GM12878 (cell line): ENCODE measurements around the gene TMEM186. TPM values are rescaled to one million over a fixed set of nuclear protein-coding genes. Genes with fewer than 3 reads are reported as not detected.

Source experiments
- ATAC-seq: fragments of 200-7000 bp; cut with Tn5 transposase; 3 replicates; pipeline ENCODE4 v1.9.1; 2020; ENCODE audit warnings: mild to moderate bottlenecking, moderate library complexity
- BruUV-seq: library from RNA; stranded (reverse); fragments of 400-500 nt; replicated peaks from 2 replicates; lab custom pipeline; 2021; lab: Mats Ljungman, UMichigan
- CTCF ChIA-PET: fragments of 300-600 bp; sonication (Branson Sonifier 250); formaldehyde crosslinking; extraction: SDS; loops from one replicate; lab custom pipeline; 2021; ENCODE audit warnings: inconsistent platforms; lab: Yijun Ruan, JAX
- POLR2A ChIA-PET: fragments of 350-600 bp; formaldehyde crosslinking; extraction: SDS; loops from one replicate; lab custom pipeline; 2021; ENCODE audit warnings: inconsistent platforms; lab: Charles Lee
- RAD21 ChIA-PET: fragments of 300-600 bp; sonication (Branson Sonifier 250); formaldehyde crosslinking; loops from one replicate; lab custom pipeline; 2023; ENCODE audit warnings: antibody characterized with exemption; ENCODE audit not compliant: unreplicated experiment; lab: Charles Lee
- SMC1A ChIA-PET: fragments of 300-600 bp; sonication (Branson Sonifier 250); formaldehyde crosslinking; loops from one replicate; lab custom pipeline; 2023; ENCODE audit not compliant: unreplicated experiment, uncharacterized antibody; lab: Charles Lee
- DNase-seq: peaks from one replicate; pipeline ENCODE4 v3.0.0-alpha.2; 2011; ENCODE audit warnings: low read depth, low spot score
- FAIRE-seq: peaks from 3 replicates; lab custom pipeline; 2011; peaks lifted over from hg19 to GRCh38; lab: Jason Lieb, UNC
- H2AFZ ChIP-seq: 2 replicates; pipeline ENCODE4 v1.6.0; 2011; ENCODE audit warnings: low read depth, low read length, control low read depth; ENCODE audit not compliant: control insufficient read depth
- H3K27ac ChIP-seq: 2 replicates; pipeline ENCODE4 v1.5.1; 2011; ENCODE audit warnings: control low read depth; ENCODE audit not compliant: control insufficient read depth, insufficient read depth
- H3K27me3 ChIP-seq, 2 experiments: replicated peaks in 1 of 2; 2 replicates each; pipeline versions ENCODE4 v1.6.0 to v1.6.1; 2011; ENCODE audit warnings: low read length in 1 of 2; ENCODE audit not compliant: control insufficient read depth in 2 of 2, insufficient read depth in 2 of 2
- H3K36me3 ChIP-seq, 2 experiments: 2 replicates each; pipeline ENCODE4 v1.5.1; 2011; ENCODE audit warnings: low read length in 1 of 2; ENCODE audit not compliant: control insufficient read depth in 2 of 2, insufficient read depth in 2 of 2
- H3K4me1 ChIP-seq: 2 replicates; pipeline ENCODE4 v1.6.1; 2011; ENCODE audit warnings: mild to moderate bottlenecking, low read length, moderate library complexity, mixed read lengths; ENCODE audit not compliant: control insufficient read depth, insufficient read depth
- H3K4me2 ChIP-seq: 2 replicates; pipeline ENCODE4 v1.6.0; 2011; ENCODE audit warnings: control low read depth; ENCODE audit not compliant: control insufficient read depth, insufficient read depth
- H3K4me3 ChIP-seq: fragments of 200-600 bp; sonication (generic); 2 replicates; pipeline ENCODE4 v1.5.1; 2016
- H3K79me2 ChIP-seq: 2 replicates; pipeline ENCODE4 v1.6.0; 2011; ENCODE audit warnings: low read length; ENCODE audit not compliant: control insufficient read depth, insufficient read depth
- H3K9ac ChIP-seq: 2 replicates; pipeline ENCODE4 v1.8.0; 2011; ENCODE audit warnings: low read length, control low read depth, mixed read lengths; ENCODE audit not compliant: control insufficient read depth, insufficient read depth
- H3K9me3 ChIP-seq: replicated peaks from 3 replicates; pipeline ENCODE4 v1.5.1; 2011; ENCODE audit warnings: mild to moderate bottlenecking, low read length; ENCODE audit not compliant: control insufficient read depth, insufficient read depth
- H4K20me1 ChIP-seq: 2 replicates; pipeline ENCODE4 v1.6.0; 2011; ENCODE audit not compliant: control insufficient read depth, insufficient read depth
- BCLAF1 ChIP-seq: fragments of 450-650 bp; IDR thresholded peaks from 2 replicates; pipeline ENCODE4 v1.6.1; 2017; ENCODE audit warnings: antibody characterized with exemption, mild to moderate bottlenecking, moderate library complexity
- CBX3 ChIP-seq: fragments of 200-600 bp; sonication (generic); IDR thresholded peaks from 2 replicates; pipeline ENCODE4 v1.6.1; 2016; ENCODE audit warnings: low read depth, borderline replicate concordance
- DPF2 ChIP-seq: fragments of 450-650 bp; IDR thresholded peaks from 2 replicates; pipeline ENCODE4 v1.6.1; 2017; ENCODE audit warnings: mild to moderate bottlenecking
- GABPA ChIP-seq: IDR thresholded peaks from 2 replicates; pipeline ENCODE4 v1.6.1; 2014; ENCODE audit warnings: antibody characterized with exemption, low read depth, mild to moderate bottlenecking, inconsistent platforms
- HDAC6 ChIP-seq: fragments of 200-600 bp; sonication (generic); IDR thresholded peaks from one replicate; pipeline ENCODE4 v1.8.0; 2017; ENCODE audit warnings: antibody characterized with exemption; ENCODE audit not compliant: unreplicated experiment
- LARP7 ChIP-seq: fragments of 450-650 bp; IDR thresholded peaks from 2 replicates; pipeline ENCODE4 v1.6.1; 2017; ENCODE audit warnings: mild to moderate bottlenecking
- TCF12 ChIP-seq: IDR thresholded peaks from 2 replicates; pipeline ENCODE4 v1.6.1; 2011; ENCODE audit warnings: low read depth, mild to moderate bottlenecking, low read length
- TCF7 ChIP-seq: IDR thresholded peaks from 2 replicates; pipeline ENCODE4 v1.6.1; 2014; ENCODE audit warnings: antibody characterized with exemption, borderline replicate concordance
- WGBS: methylation state at CpG from one replicate; pipeline ENCODE4 v1.1.6; 2016; ENCODE audit warnings: low lambda C conversion rate; ENCODE audit not compliant: insufficient replicate concordance, insufficient coverage; ENCODE audit errors: missing lambda C conversion rate; 5-methylcytosine and 5-hydroxymethylcytosine counted together
- in situ Hi-C: fragments of 300-500 bp; cut with MboI; formaldehyde crosslinking; loops from 9 replicates; pipeline ENCODE4 v1.14.3; 2018; ENCODE audit warnings: mixed read lengths
- intact Hi-C: fragments of 100-400 bp; cut with micrococcal nuclease; formaldehyde crosslinking; loops from one replicate; pipeline ENCODE4 v1.14.2; 2022; ENCODE audit not compliant: unreplicated experiment
- polyA plus RNA-seq, 11 experiments: library from polyadenylated mRNA; depleted of rRNA in 4 of 11; unstranded in 6 of 11; stranded (reverse) in 5 of 11; fragments of >200 nt; fragmentation: Nextera tagmentation in 4 of 11; fragmentation: Illumina TruSeq in 1 of 11; extraction: Ambion mirVana in 4 of 11; extraction: Trizol in 1 of 11; gene quantifications; 1 replicate in 1 of 11; 2 replicates in 10 of 11; pipeline versions ENCODE4 v1.2.1 to v1.2.3, GENCODE V29; 2011 to 2016; ENCODE audit warnings: inconsistent platforms in 2 of 11, missing spikeins in 2 of 11, low read depth in 1 of 11
- total RNA-seq, 4 experiments: library from RNA; depleted of rRNA in 3 of 4; stranded (reverse); fragments of >200 nt in 3 of 4; fragmentation: Illumina TruSeq in 1 of 4; extraction: Trizol in 1 of 4; gene quantifications; 2 replicates each; pipeline versions ENCODE4 v1.2.1 to v1.2.3, GENCODE V29; 2013 to 2021
- TF ChIP-seq, protein P1 (sequence below): IDR thresholded peaks from 2 replicates; pipeline ENCODE4 v1.6.1; 2012; ENCODE audit warnings: low read depth, low read length, improper control_type of control experiment
- TF ChIP-seq, protein P2 (sequence below): fragments of 450-650 bp; IDR thresholded peaks from 2 replicates; pipeline ENCODE4 v1.6.1; 2014; ENCODE audit warnings: mild to moderate bottlenecking

The TMEM186 gene
- total and polyA plus RNA-seq, 10 of the 15 experiments (the other 5 are each of a cell fraction or from before 2014, with no cell fraction given) = 10.6 to 28.9 (median 17.0) TPM

DNA sequence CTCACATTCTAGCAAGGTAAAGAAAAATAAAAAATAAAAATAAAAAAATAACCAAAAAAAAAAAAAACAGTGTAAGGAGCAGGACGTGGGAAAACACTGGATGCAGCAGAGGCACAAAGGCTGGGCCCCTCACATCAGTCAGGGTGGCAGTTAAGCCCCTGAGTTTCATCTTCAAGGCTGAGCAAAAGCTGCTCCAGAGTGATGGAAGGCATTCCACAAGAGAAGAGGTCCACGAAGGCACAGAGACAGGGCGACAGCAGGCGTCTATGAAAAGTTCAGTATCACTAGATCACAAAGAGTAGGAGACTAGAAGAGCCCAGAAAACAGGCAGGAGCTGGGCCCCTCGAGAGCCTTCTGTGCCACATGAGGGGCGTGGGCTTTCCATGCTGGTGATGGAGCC lies 12.0 kb downstream of the TMEM186 start:
- intact Hi-C loops (no loop called here), in situ Hi-C loops (no loop called here)
- CTCF ChIA-PET = interaction anchor here (1.1 kb wide), 1 partner anchor 9 kb away, joined by 3 read pairs; no protein-coding TSS in a partner anchor
- RAD21 ChIA-PET = no interaction called here
- no peak overlapping the region for H3K9ac ChIP-seq
- H3K27ac ChIP-seq = no peak overlapping the region
- H3K36me3 ChIP-seq = no peaks in the 10 kb centered on the region
- SMC1A ChIA-PET = no interaction called here
- H3K27me3 ChIP-seq = no peaks in the 10 kb centered on the region
- TF ChIP-seq, protein P1, sequence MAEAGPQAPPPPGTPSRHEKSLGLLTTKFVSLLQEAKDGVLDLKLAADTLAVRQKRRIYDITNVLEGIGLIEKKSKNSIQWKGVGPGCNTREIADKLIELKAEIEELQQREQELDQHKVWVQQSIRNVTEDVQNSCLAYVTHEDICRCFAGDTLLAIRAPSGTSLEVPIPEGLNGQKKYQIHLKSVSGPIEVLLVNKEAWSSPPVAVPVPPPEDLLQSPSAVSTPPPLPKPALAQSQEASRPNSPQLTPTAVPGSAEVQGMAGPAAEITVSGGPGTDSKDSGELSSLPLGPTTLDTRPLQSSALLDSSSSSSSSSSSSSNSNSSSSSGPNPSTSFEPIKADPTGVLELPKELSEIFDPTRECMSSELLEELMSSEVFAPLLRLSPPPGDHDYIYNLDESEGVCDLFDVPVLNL = no peak
- TF ChIP-seq TCF7 (no peak), HDAC6 (no peak), BCLAF1 (no peak), TCF12 (no peak), CBX3 (no peak), DPF2 (no peak), GABPA (no peak), LARP7 (no peak)
- TF ChIP-seq, protein P2, sequence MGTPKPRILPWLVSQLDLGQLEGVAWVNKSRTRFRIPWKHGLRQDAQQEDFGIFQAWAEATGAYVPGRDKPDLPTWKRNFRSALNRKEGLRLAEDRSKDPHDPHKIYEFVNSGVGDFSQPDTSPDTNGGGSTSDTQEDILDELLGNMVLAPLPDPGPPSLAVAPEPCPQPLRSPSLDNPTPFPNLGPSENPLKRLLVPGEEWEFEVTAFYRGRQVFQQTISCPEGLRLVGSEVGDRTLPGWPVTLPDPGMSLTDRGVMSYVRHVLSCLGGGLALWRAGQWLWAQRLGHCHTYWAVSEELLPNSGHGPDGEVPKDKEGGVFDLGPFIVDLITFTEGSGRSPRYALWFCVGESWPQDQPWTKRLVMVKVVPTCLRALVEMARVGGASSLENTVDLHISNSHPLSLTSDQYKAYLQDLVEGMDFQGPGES = no peak
- no peaks in the 10 kb centered on the region for H4K20me1 ChIP-seq
- H3K79me2 ChIP-seq = no peaks in the 10 kb centered on the region
- H2AFZ ChIP-seq = no peak overlapping the region
- FAIRE-seq (no peak), DNase-seq (no peak), ATAC-seq (no peak)
- H3K4me3 ChIP-seq = no peak overlapping the region
- no TSS peak for BruUV-seq
- POLR2A ChIA-PET = no interaction called here
- no peaks in the 10 kb centered on the region for H3K9me3 ChIP-seq
- 48% methylated on average over 6 of the region's 6 CpGs for WGBS
- no peaks in the 10 kb centered on the region for H3K4me1 ChIP-seq
- no peak overlapping the region for H3K4me2 ChIP-seq
